ENCODE results near the gene MTA3. TPM values are rescaled to one million over a fixed set of nuclear protein-coding genes. Genes with fewer than 3 reads are reported as not detected.
"Not testable (repeated sequence)": the region's sequence is repeated elsewhere in the genome, so short reads cannot be mapped to it uniquely, and the experiment has no call there.

Gene MTA3
- total RNA-seq, 2 experiments from 2014 or later, result 20.9 to 21.5 TPM

- DNase-seq; H3K27ac Mint-ChIP-seq; H3K4me3 Mint-ChIP-seq; CTCF ChIA-PET; H3K27me3 Mint-ChIP-seq; H3K9me3 Mint-ChIP-seq; H3K36me3 Mint-ChIP-seq (ENCODE audit: low read depth); H3K4me1 Mint-ChIP-seq; POLR2A ChIA-PET: not testable (repeated sequence)
These were observed 36.0 kb downstream of the MTA3 start for GRCh38 chr2:42604341-42604867.

- H3K27ac Mint-ChIP-seq; CTCF ChIA-PET; H3K27me3 Mint-ChIP-seq; H3K9me3 Mint-ChIP-seq; H3K36me3 Mint-ChIP-seq (ENCODE audit: low read depth); H3K4me1 Mint-ChIP-seq; DNase-seq; POLR2A ChIA-PET; H3K4me3 Mint-ChIP-seq: not testable (repeated sequence)
These were observed 37.7 kb downstream of the MTA3 start for GRCh38 chr2:42606166-42606565.

GRCh38 chr2:42607101-42607637, 38.7 kb downstream of the MTA3 start:
- ChIA-PET CTCF (interaction anchor here (0.8 kb wide), 1 partner anchor 251 kb away, joined by 3 read pairs; no protein-coding TSS in a partner anchor), POLR2A (no interaction called here)
- no peaks in the 10 kb centered on the region for H3K9me3 Mint-ChIP-seq
- no peaks in the 10 kb centered on the region for H3K4me1 Mint-ChIP-seq
- H3K36me3 Mint-ChIP-seq (ENCODE audit: low read depth), result peaks cover 10% of the 10 kb centered on the region
- H3K27ac Mint-ChIP-seq, result no peak overlapping the region
- H3K27me3 Mint-ChIP-seq, result no peaks in the 10 kb centered on the region
- no peak for DNase-seq
- no peak overlapping the region for H3K4me3 Mint-ChIP-seq

GRCh38 chr2:42613281-42614064, 45.0 kb downstream of the MTA3 start:
- no peak overlapping the region for H3K4me3 Mint-ChIP-seq
- no peaks in the 10 kb centered on the region for H3K4me1 Mint-ChIP-seq
- no peaks in the 10 kb centered on the region for H3K9me3 Mint-ChIP-seq
- DNase-seq, result no peak
- no peak overlapping the region for H3K27ac Mint-ChIP-seq
- H3K36me3 Mint-ChIP-seq (ENCODE audit: low read depth), result peaks cover 14% of the 10 kb centered on the region
- no peaks in the 10 kb centered on the region for H3K27me3 Mint-ChIP-seq
- CTCF ChIA-PET, result no interaction called here
- POLR2A ChIA-PET, result no interaction called here

DNA sequence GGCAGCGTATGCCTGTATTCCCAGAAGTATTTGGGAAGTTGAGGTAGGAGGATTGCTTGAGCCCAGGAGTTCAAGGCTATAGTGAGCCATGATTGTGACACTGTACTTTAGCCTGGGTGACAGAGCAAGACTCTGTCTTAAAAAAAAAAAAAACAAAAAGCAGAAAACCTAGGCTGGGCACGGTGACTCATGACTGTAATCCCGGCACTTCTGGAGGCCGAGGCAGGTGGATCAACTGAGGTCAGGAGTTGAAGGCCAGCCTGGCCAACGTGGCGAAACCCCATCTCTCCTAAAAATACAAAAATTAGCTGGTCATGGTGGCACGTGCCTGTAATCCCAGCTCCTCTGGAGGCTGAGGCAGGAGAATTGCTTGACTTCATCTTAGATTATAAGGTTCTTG, 46.4 kb downstream of the MTA3 start:
- no peaks in the 10 kb centered on the region for H3K27me3 Mint-ChIP-seq
- H3K4me1 Mint-ChIP-seq, result peaks cover 6% of the 10 kb centered on the region
- ChIA-PET CTCF (no interaction called here), POLR2A (no interaction called here)
- peaks cover 11% of the 10 kb centered on the region for H3K36me3 Mint-ChIP-seq (ENCODE audit: low read depth)
- no peak for DNase-seq
- H3K27ac Mint-ChIP-seq, result no peak overlapping the region
- no peak overlapping the region for H3K4me3 Mint-ChIP-seq
- no peaks in the 10 kb centered on the region for H3K9me3 Mint-ChIP-seq

DNA sequence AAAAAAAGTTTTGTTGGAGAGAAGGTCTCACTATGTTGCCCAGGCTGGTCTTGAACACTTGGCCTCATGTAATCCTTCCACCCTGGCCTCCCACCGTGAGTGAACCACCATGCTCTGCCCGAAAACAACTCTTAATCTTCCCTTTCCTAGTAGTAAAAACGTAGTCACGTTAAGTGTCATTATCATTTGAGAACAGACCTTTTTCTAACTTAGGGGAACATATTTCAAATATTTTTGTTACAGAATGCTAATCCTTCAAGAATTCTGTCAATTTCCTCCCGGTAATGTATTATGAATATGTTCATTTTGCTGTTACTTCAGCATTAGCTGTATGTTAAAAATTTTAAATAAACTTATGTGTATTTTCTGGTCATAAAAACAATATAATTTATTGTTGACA, 49.7 kb downstream of the MTA3 start:
- H3K27ac Mint-ChIP-seq, result no peak overlapping the region
- no peaks in the 10 kb centered on the region for H3K9me3 Mint-ChIP-seq
- CTCF ChIA-PET, result no interaction called here
- H3K4me1 Mint-ChIP-seq, result peaks cover 6% of the 10 kb centered on the region
- peaks cover 9% of the 10 kb centered on the region for H3K36me3 Mint-ChIP-seq (ENCODE audit: low read depth)
- no peak for DNase-seq
- POLR2A ChIA-PET, result no interaction called here
- no peaks in the 10 kb centered on the region for H3K27me3 Mint-ChIP-seq
- no peak overlapping the region for H3K4me3 Mint-ChIP-seq

- no peaks in the 10 kb centered on the region for H3K9me3 Mint-ChIP-seq
- H3K27ac Mint-ChIP-seq, result no peak overlapping the region
- no peaks in the 10 kb centered on the region for H3K27me3 Mint-ChIP-seq
- H3K4me3 Mint-ChIP-seq, result no peak overlapping the region
- peaks cover 7% of the 10 kb centered on the region for H3K36me3 Mint-ChIP-seq (ENCODE audit: low read depth)
- no peak for DNase-seq
- POLR2A ChIA-PET, result no interaction called here
- CTCF ChIA-PET, result interaction anchor here (0.6 kb wide), 1 partner anchor 772 kb away, joined by 4 read pairs; no protein-coding TSS in a partner anchor
- H3K4me1 Mint-ChIP-seq, result peaks cover 6% of the 10 kb centered on the region
These were observed 50.5 kb downstream of the MTA3 start for GRCh38 chr2:42618972-42619371.

GRCh38 chr2:42621626-42622025, 53.2 kb downstream of the MTA3 start:
- H3K36me3 Mint-ChIP-seq (ENCODE audit: low read depth); H3K27ac Mint-ChIP-seq; DNase-seq; H3K4me1 Mint-ChIP-seq; H3K4me3 Mint-ChIP-seq; POLR2A ChIA-PET; CTCF ChIA-PET; H3K27me3 Mint-ChIP-seq; H3K9me3 Mint-ChIP-seq: not testable (repeated sequence)

DNA sequence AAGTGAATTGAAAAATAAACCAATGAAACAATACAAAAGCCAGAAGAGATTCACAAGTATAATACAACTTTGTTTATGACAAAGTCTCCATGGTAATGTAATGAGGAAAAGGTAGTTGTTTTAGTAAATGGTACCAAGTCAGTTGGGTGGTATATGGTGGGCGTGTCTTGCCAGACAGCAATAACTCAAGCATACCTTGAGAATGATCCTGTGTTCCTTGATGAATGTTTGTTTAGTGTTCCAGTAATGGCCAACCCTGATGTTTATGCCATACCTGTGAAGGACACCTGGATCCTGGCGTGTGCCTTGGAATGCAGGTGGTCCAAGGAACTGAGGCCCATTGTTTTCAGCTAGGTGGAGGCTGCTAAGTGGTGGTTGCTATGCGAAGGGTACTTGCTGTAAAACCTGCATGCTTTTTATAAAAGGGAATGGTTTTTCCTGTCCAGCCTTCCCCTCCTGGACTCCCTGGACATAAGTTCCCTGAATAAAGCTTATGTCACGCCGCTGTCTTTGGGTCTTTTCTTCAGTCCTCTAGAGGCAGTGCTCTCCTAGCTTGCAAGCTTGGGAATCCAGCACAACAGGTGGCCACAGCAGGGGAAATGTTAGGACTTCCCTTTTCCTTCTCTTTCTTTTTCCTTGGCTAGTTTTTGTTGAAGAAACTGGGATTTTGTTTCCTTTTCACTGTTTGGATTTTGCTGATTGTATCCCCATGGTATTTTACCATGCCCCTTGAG, 54.7 kb downstream of the MTA3 start:
- peaks cover 6% of the 10 kb centered on the region for H3K4me1 Mint-ChIP-seq
- H3K9me3 Mint-ChIP-seq, result no peaks in the 10 kb centered on the region
- POLR2A ChIA-PET, result no interaction called here
- CTCF ChIA-PET, result interaction anchor here (0.7 kb wide), 1 partner anchor 235 kb away, joined by 4 read pairs; no protein-coding TSS in a partner anchor
- peaks cover 8% of the 10 kb centered on the region for H3K36me3 Mint-ChIP-seq (ENCODE audit: low read depth)
- no peak for DNase-seq
- no peak overlapping the region for H3K27ac Mint-ChIP-seq
- H3K27me3 Mint-ChIP-seq, result no peaks in the 10 kb centered on the region
- no peak overlapping the region for H3K4me3 Mint-ChIP-seq

DNA sequence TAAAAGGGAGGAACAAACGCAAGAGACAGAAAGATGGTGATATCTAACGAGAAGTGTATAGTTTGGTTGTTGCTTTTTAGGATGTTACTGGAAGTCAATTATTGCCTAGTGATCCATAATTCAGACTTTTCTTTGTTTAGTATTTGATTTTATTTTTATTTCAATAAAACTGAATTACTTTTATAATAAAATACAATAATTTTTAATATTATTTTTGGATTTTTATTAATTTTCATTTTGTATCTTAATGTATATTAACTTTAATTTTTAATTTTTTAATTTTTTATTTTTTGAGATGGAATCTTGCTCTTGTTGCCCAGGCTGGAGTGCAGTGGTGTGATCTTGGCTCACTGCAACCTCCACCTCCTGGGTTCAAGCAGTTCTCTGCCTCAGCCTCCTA, 55.6 kb downstream of the MTA3 start:
- Mint-ChIP-seq H3K27me3 (no peaks in the 10 kb centered on the region), H3K9me3 (no peaks in the 10 kb centered on the region), H3K4me1 (peaks cover 2% of the 10 kb centered on the region), H3K36me3 (ENCODE audit: low read depth) (peaks cover 7% of the 10 kb centered on the region), H3K27ac (no peak overlapping the region), H3K4me3 (no peak overlapping the region)
- DNase-seq, result no peak
- ChIA-PET POLR2A (no interaction called here), CTCF (no interaction called here)

DNA sequence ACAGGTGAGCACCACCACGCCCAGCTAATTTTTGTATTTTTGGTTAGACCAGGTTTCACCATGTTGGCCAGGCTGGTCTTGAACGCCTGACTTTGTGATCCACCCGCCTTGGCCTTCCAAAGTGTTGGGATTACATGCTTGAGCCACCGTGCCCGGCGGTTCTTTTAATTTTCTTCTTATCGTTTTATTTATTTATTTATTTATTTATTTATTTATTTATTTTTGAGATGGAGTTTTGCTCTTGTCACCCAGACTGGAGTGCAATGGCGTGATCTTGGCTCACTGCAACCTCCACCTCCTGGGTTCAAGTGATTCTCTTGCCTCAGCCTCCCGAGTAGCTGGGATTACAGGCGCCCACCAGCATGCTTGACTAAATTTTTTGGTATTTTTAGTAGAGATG, 59.6 kb downstream of the MTA3 start:
- POLR2A ChIA-PET; H3K4me3 Mint-ChIP-seq; DNase-seq; H3K27ac Mint-ChIP-seq; H3K27me3 Mint-ChIP-seq; H3K4me1 Mint-ChIP-seq; H3K9me3 Mint-ChIP-seq; H3K36me3 Mint-ChIP-seq (ENCODE audit: low read depth): not testable (repeated sequence)
- CTCF ChIA-PET, result interaction anchor here (1.1 kb wide), 1 partner anchor 53 kb away, joined by 3 read pairs; no protein-coding TSS in a partner anchor

- POLR2A ChIA-PET, result no interaction called here
- no peaks in the 10 kb centered on the region for H3K4me1 Mint-ChIP-seq
- CTCF ChIA-PET, result no interaction called here
- no peak overlapping the region for H3K27ac Mint-ChIP-seq
- no peak for DNase-seq
- no peak overlapping the region for H3K4me3 Mint-ChIP-seq
- no peaks in the 10 kb centered on the region for H3K9me3 Mint-ChIP-seq
- no peaks in the 10 kb centered on the region for H3K27me3 Mint-ChIP-seq
- no peaks in the 10 kb centered on the region for H3K36me3 Mint-ChIP-seq (ENCODE audit: low read depth)
These were observed 68.5 kb downstream of the MTA3 start for GRCh38 chr2:42636934-42637333.

DNA sequence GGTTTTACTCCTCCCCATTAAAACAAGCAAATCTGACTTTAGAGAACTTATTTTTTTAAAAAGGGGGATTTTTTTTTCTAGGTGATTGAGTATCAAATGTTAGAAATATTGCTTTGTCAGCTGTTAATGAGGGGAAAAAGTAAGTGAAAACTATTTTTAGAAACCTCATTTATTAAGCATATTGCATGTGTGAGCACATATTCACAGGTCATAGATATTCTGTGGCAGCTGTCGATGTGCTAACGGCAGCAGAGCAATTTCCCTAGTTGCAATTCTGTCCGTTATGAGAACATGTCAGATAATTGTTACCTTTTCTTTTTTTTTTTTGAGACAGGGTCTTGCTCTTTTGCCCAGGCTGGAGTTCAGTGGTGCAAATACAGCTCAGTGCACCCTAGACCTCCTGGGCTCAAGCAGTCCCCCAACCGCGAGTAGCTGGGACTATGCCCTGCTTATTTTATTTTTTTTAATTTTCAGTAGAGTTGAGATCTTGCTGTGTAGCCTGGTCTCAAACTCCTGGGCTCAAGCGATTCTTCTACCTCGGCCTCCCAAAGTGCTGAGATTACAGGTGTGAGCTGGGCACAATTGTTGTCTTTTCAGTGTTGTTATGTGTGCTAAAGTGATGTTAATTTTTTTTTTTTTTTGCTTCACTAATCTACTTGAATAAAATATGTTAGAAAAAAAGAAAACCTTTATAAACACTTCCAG, 69.8 kb downstream of the MTA3 start:
- H3K27ac Mint-ChIP-seq, result no peak overlapping the region
- no peaks in the 10 kb centered on the region for H3K4me1 Mint-ChIP-seq
- POLR2A ChIA-PET, result no interaction called here
- no peak for DNase-seq
- H3K36me3 Mint-ChIP-seq (ENCODE audit: low read depth), result no peaks in the 10 kb centered on the region
- no peak overlapping the region for H3K4me3 Mint-ChIP-seq
- H3K27me3 Mint-ChIP-seq, result no peaks in the 10 kb centered on the region
- CTCF ChIA-PET, result interaction anchor here (1.2 kb wide), 1 partner anchor 24 kb away, joined by 4 read pairs; no protein-coding TSS in a partner anchor
- H3K9me3 Mint-ChIP-seq, result no peaks in the 10 kb centered on the region
